A673 (cell line): ENCODE measurements around the gene CNNM1. TPM values are rescaled to one million over a fixed set of nuclear protein-coding genes. Genes with fewer than 3 reads are reported as not detected.

Experiments
- BruUV-seq: library from RNA; stranded (reverse); fragments of 400-500 nt; replicated peaks from 2 replicates; lab custom pipeline; 2021; lab: Mats Ljungman, UMichigan
- CTCF ChIA-PET: fragments of 300-600 bp; sonication (Branson Sonifier 250); formaldehyde crosslinking; loops from one replicate; lab custom pipeline; 2022; ENCODE audit warnings: antibody characterized with exemption; lab: Charles Lee
- POLR2A ChIA-PET: fragments of 300-600 bp; sonication (Branson Sonifier 250); formaldehyde crosslinking; loops from one replicate; lab custom pipeline; 2022; ENCODE audit warnings: antibody characterized with exemption; ENCODE audit not compliant: low non-redundant PET; lab: Charles Lee
- DNase-seq: peaks from one replicate; pipeline ENCODE4 v3.0.0-alpha.2; 2015; ENCODE audit warnings: low spot score
- H3K27ac ChIP-seq: fragments of 200-600 bp; sonication (generic); 2 replicates; pipeline ENCODE4 v1.5.1; 2016; ENCODE audit warnings: mixed run types, low read depth, mild to moderate bottlenecking, mixed read lengths, antibody characterized with exemption, low read length; ENCODE audit not compliant: poor library complexity, severe bottlenecking
- H3K27me3 ChIP-seq: fragments of 200-600 bp; sonication (generic); replicated peaks from 2 replicates; pipeline ENCODE4 v1.6.1; 2017; ENCODE audit warnings: mixed run types, low read depth, mild to moderate bottlenecking, mixed read lengths, antibody characterized with exemption, low read length; ENCODE audit not compliant: insufficient read depth, poor library complexity
- H3K36me3 ChIP-seq: fragments of 200-600 bp; sonication (generic); 2 replicates; pipeline ENCODE4 v1.6.1; 2016; ENCODE audit warnings: mixed run types, mild to moderate bottlenecking, mixed read lengths, antibody characterized with exemption, low read length; ENCODE audit not compliant: insufficient read depth, poor library complexity, severe bottlenecking
- H3K4me1 ChIP-seq: fragments of 200-600 bp; sonication (generic); 2 replicates; pipeline ENCODE4 v1.6.1; 2017; ENCODE audit warnings: mixed run types, mild to moderate bottlenecking, mixed read lengths, antibody characterized with exemption, low read length; ENCODE audit not compliant: insufficient read depth, poor library complexity, severe bottlenecking
- H3K4me3 ChIP-seq: fragments of 200-600 bp; sonication (generic); 2 replicates; pipeline ENCODE4 v1.5.1; 2016; ENCODE audit warnings: low read depth, mixed run types, mild to moderate bottlenecking, mixed read lengths, low read length; ENCODE audit not compliant: poor library complexity, severe bottlenecking
- H3K9me3 ChIP-seq: fragments of 200-600 bp; sonication (generic); 2 replicates; pipeline ENCODE4 v1.6.1; 2016; ENCODE audit warnings: mixed run types, low read depth, mild to moderate bottlenecking, mixed read lengths, antibody characterized with exemption, low read length; ENCODE audit not compliant: poor library complexity, severe bottlenecking
- EZH2 ChIP-seq: fragments of 200-600 bp; sonication (generic); IDR thresholded peaks from 2 replicates; pipeline ENCODE4 v1.6.1; 2017; ENCODE audit warnings: borderline replicate concordance, low read depth, mild to moderate bottlenecking, mixed read lengths, antibody characterized with exemption, low read length; ENCODE audit not compliant: poor library complexity, severe bottlenecking
- intact Hi-C: fragments of 100-400 bp; cut with micrococcal nuclease; formaldehyde crosslinking; loops from one replicate; pipeline ENCODE4 v1.10.0; 2022; ENCODE audit not compliant: unreplicated experiment
- total RNA-seq: library from RNA; stranded (reverse); gene quantifications from 2 replicates; pipeline ENCODE4 v1.2.3, GENCODE V29; 2021
- TF ChIP-seq, protein P1 (sequence below): fragments of 300-800, 200-600 bp; sonication (generic); conservative IDR thresholded peaks from 2 replicates; pipeline ENCODE4 v1.5.1; 2017; ENCODE audit warnings: low read depth, mild to moderate bottlenecking, antibody characterized with exemption, low read length, moderate library complexity, mixed read lengths

The CNNM1 gene
- total RNA-seq, 1 experiment from 2014 or later: 0.73 TPM

DNA sequence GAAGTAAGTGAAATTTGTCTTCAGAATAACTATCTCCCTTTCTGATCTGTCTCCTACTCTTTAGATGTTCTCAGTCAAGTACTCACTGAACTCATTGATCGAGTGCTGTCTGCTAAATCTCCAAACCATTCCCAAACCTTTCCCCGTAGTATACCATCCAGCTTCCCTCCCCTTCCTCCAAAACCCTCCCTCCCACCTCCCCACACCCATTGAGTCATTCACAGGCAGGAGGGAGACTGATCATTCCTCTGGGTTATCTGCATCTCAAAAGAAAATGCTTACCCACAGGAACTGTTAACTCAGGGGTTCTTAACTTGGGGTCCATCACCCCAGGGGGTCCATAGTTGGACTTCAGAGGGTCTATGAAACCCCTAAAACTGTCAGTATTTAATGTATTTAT lies 63.9 kb downstream of the CNNM1 start:
- Histone ChIP-seq H3K36me3 (peaks cover 15% of the 10 kb centered on the region), H3K4me1 (no peaks in the 10 kb centered on the region), H3K27me3 (no peaks in the 10 kb centered on the region), H3K4me3 (no peak overlapping the region), H3K27ac (no peak overlapping the region), H3K9me3 (no peaks in the 10 kb centered on the region)
- CTCF ChIA-PET: interaction anchor here (1.3 kb wide), 1 partner anchor 43 kb away, joined by 3 read pairs; no protein-coding TSS in a partner anchor
- POLR2A ChIA-PET: no interaction called here
- TF ChIP-seq, protein P1, sequence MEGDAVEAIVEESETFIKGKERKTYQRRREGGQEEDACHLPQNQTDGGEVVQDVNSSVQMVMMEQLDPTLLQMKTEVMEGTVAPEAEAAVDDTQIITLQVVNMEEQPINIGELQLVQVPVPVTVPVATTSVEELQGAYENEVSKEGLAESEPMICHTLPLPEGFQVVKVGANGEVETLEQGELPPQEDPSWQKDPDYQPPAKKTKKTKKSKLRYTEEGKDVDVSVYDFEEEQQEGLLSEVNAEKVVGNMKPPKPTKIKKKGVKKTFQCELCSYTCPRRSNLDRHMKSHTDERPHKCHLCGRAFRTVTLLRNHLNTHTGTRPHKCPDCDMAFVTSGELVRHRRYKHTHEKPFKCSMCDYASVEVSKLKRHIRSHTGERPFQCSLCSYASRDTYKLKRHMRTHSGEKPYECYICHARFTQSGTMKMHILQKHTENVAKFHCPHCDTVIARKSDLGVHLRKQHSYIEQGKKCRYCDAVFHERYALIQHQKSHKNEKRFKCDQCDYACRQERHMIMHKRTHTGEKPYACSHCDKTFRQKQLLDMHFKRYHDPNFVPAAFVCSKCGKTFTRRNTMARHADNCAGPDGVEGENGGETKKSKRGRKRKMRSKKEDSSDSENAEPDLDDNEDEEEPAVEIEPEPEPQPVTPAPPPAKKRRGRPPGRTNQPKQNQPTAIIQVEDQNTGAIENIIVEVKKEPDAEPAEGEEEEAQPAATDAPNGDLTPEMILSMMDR: no peak
- TF ChIP-seq EZH2: no peak
- DNase-seq: no peak
- intact Hi-C loops: loop anchor here (2.0 kb wide), 1 partner anchor 318 kb away; no protein-coding TSS in a partner anchor
- no TSS peak for BruUV-seq

DNA sequence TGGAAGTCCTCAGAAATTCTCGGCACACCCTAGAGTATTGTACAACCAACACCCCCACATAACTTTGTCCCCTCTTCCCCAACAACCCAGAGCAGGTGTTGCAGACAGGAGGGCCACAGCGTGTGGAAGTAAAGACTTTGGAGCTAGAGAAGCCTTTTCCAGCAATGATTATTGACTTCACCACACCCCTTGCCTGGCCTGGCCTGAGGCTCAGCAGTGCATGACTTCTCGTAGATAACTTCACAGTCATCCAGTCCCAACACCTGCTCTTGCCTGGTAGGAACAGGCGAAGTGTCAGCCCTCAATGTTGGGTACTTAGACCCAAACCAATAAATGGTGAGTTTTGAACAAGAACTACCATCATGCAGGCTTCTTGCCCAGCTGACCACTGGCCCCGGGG lies 64.5 kb downstream of the CNNM1 start:
- TF ChIP-seq, protein P1: no peak
- no peak for TF ChIP-seq EZH2
- no TSS peak for BruUV-seq
- no peak for DNase-seq
- Histone ChIP-seq H3K27ac (no peak overlapping the region), H3K4me1 (no peaks in the 10 kb centered on the region), H3K27me3 (no peaks in the 10 kb centered on the region), H3K9me3 (no peaks in the 10 kb centered on the region), H3K4me3 (no peak overlapping the region), H3K36me3 (peaks cover 18% of the 10 kb centered on the region)
- intact Hi-C loops: loop anchor here (2.0 kb wide), 1 partner anchor 317 kb away; no protein-coding TSS in a partner anchor
- ChIA-PET POLR2A (no interaction called here), CTCF (no interaction called here)

DNA sequence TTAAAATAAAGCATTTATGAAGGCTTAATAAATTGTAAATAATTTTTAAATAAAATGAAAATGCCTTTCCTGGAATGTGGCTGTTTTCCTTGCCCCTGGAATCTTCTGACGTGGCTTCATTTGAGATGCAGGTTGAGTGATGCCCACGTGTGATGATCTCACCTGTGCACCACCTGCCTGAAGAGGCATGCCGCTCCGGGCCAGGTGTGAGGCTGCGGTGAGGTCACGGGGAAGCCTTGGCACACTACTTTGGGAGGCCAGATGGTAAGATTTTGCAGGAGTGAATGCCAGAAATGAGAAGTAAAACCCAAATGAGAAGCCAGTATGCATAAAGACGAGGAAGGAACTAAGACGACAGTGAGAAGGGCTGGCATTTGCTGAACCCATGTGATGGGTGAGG lies 65.1 kb downstream of the CNNM1 start:
- Histone ChIP-seq H3K27me3 (no peaks in the 10 kb centered on the region), H3K9me3 (no peaks in the 10 kb centered on the region), H3K27ac (no peak overlapping the region), H3K36me3 (peaks cover 22% of the 10 kb centered on the region), H3K4me1 (no peaks in the 10 kb centered on the region), H3K4me3 (no peak overlapping the region)
- intact Hi-C loops: no loop called here
- ChIA-PET POLR2A (no interaction called here), CTCF (no interaction called here)
- no peak for DNase-seq
- TF ChIP-seq, protein P1: no peak
- no peak for TF ChIP-seq EZH2
- no TSS peak for BruUV-seq
